Panc1 (cell line): Measurements from ENCODE around the gene DOCK4. TPM values are rescaled to one million over a fixed set of nuclear protein-coding genes. Genes with fewer than 3 reads are reported as not detected.

Source experiments
- ATAC-seq: fragments of 200-7000 bp; cut with Tn5 transposase; 2 replicates; pipeline ENCODE4 v1.9.1; 2020; ENCODE audit warnings: mild to moderate bottlenecking, moderate library complexity
- BruUV-seq: library from RNA; stranded (reverse); fragments of 400-500 nt; replicated peaks from 2 replicates; lab custom pipeline; 2021; lab: Mats Ljungman, UMichigan
- CTCF ChIA-PET: fragments of 300-600 bp; sonication (Branson Sonifier 250); formaldehyde crosslinking; loops from one replicate; lab custom pipeline; 2022; ENCODE audit warnings: antibody characterized with exemption; lab: Charles Lee
- POLR2A ChIA-PET: fragments of 300-600 bp; sonication (Branson Sonifier 250); formaldehyde crosslinking; loops from one replicate; lab custom pipeline; 2022; ENCODE audit warnings: antibody characterized with exemption; lab: Charles Lee
- DNase-seq: peaks from one replicate; pipeline ENCODE4 v3.0.0-alpha.2; 2010; ENCODE audit warnings: low read depth, low spot score
- H3K27ac ChIP-seq: 2 replicates; pipeline ENCODE4 v1.5.1; 2011; ENCODE audit warnings: mild to moderate bottlenecking, low read length, inconsistent platforms
- H3K27me3 ChIP-seq: fragments of 200-500 bp; sonication (Bioruptor generic); 2 replicates; pipeline ENCODE4 v1.6.0; 2014; ENCODE audit warnings: low read length, inconsistent platforms; ENCODE audit not compliant: control insufficient read depth, insufficient read depth
- H3K36me3 ChIP-seq: fragments of 200-500 bp; sonication (Bioruptor generic); 2 replicates; pipeline ENCODE4 v1.5.1; 2014; ENCODE audit warnings: inconsistent platforms, mild to moderate bottlenecking, low read length, moderate library complexity; ENCODE audit not compliant: control insufficient read depth, insufficient read depth
- H3K4me1 ChIP-seq: 2 replicates; pipeline ENCODE4 v1.5.1; 2011; ENCODE audit warnings: inconsistent platforms, mild to moderate bottlenecking, low read length, moderate library complexity; ENCODE audit not compliant: control insufficient read depth, insufficient read depth
- H3K4me3 ChIP-seq, 2 experiments: 2 replicates each; pipeline ENCODE4 v1.5.1; 2011 to 2012; ENCODE audit warnings: low read depth in 2 of 2, low read length in 2 of 2, mild to moderate bottlenecking in 2 of 2, inconsistent platforms in 1 of 2, moderate library complexity in 1 of 2
- H3K9me3 ChIP-seq: fragments of 200-500 bp; sonication (Bioruptor generic); 2 replicates; pipeline ENCODE4 v1.5.1; 2014; ENCODE audit warnings: low read depth, mild to moderate bottlenecking, inconsistent platforms, low read length, moderate library complexity; ENCODE audit not compliant: control insufficient read depth, insufficient read depth
- POLR2AphosphoS5 ChIP-seq: IDR thresholded peaks from 2 replicates; pipeline ENCODE4 v1.6.1; 2012; ENCODE audit warnings: mild to moderate bottlenecking, low read depth, low read length, moderate library complexity
- REST ChIP-seq, 2 experiments: IDR thresholded peaks; 2 replicates each; pipeline ENCODE4 v1.6.1; 2011 to 2012; ENCODE audit warnings: low read depth in 2 of 2, control low read depth in 1 of 2, low read length in 1 of 2, mild to moderate bottlenecking in 1 of 2, moderate library complexity in 1 of 2; ENCODE audit not compliant: insufficient read depth in 1 of 2
- SIN3A ChIP-seq: IDR thresholded peaks from 2 replicates; pipeline ENCODE4 v1.6.1; 2012; ENCODE audit warnings: low read depth, mild to moderate bottlenecking, low read length, moderate library complexity, borderline replicate concordance; ENCODE audit not compliant: insufficient read depth
- TCF7L2 ChIP-seq: IDR thresholded peaks from 2 replicates; pipeline ENCODE4 v1.6.1; 2011; ENCODE audit warnings: mild to moderate bottlenecking, low read depth, low read length, inconsistent platforms
- in situ Hi-C: cut with HindIII; loops from 2 replicates; pipeline ENCODE4 v1.10.0; 2016; ENCODE audit warnings: low sequenced_read_pairs, low pct_unique_long_range_greater_than_20kb
- intact Hi-C: fragments of 100-400 bp; cut with micrococcal nuclease; formaldehyde crosslinking; loops from one replicate; pipeline ENCODE4 v1.10.0; 2022; ENCODE audit not compliant: unreplicated experiment
- total RNA-seq: library from RNA; stranded (reverse); gene quantifications from one replicate; pipeline ENCODE4 v1.2.1, GENCODE V29; 2021; ENCODE audit not compliant: unreplicated experiment
- TF ChIP-seq, protein P1 (sequence below): fragments of 450-650 bp; IDR thresholded peaks from 2 replicates; pipeline ENCODE4 v1.5.1; 2017; ENCODE audit warnings: mild to moderate bottlenecking

The DOCK4 gene
- total RNA-seq, 1 experiment from 2014 or later = 10.8 TPM

GRCh38 chr7:112205343-112206237, 609 bp downstream of the DOCK4 start:
- ChIA-PET CTCF (interaction anchor here (0.6 to 0.7 kb wide), 2 partner anchors 442 to 446 kb away, joined by 3 read pairs; no protein-coding TSS in a partner anchor), POLR2A (no interaction called here)
- Histone ChIP-seq H3K27me3 (no peaks in the 10 kb centered on the region), H3K27ac (peak overlapping the region; percentile 65), H3K4me3 (peak overlapping the region; percentile 76 to 95), H3K9me3 (no peaks in the 10 kb centered on the region), H3K4me1 (peaks cover 8% of the 10 kb centered on the region), H3K36me3 (no peaks in the 10 kb centered on the region; the same call in 1 of the 2 replicates)
- ATAC-seq (peak; percentile 34), DNase-seq (peak; percentile 35)
- BruUV-seq = no TSS peak
- intact Hi-C loops = loop anchor here (10.0 kb wide), 1 partner anchor 179 kb away; no protein-coding TSS in a partner anchor
- no peak for TF ChIP-seq TCF7L2
- TF ChIP-seq POLR2AphosphoS5 = no peak
- TF ChIP-seq REST (IDR thresholded peaks at IDR 0.05; ENCODE audit: insufficient read depth in 1 of 2, low read depth in 2 of 2, low read length in 1 of 2) = no peak
- no peak for TF ChIP-seq SIN3A
- TF ChIP-seq, protein P1, sequence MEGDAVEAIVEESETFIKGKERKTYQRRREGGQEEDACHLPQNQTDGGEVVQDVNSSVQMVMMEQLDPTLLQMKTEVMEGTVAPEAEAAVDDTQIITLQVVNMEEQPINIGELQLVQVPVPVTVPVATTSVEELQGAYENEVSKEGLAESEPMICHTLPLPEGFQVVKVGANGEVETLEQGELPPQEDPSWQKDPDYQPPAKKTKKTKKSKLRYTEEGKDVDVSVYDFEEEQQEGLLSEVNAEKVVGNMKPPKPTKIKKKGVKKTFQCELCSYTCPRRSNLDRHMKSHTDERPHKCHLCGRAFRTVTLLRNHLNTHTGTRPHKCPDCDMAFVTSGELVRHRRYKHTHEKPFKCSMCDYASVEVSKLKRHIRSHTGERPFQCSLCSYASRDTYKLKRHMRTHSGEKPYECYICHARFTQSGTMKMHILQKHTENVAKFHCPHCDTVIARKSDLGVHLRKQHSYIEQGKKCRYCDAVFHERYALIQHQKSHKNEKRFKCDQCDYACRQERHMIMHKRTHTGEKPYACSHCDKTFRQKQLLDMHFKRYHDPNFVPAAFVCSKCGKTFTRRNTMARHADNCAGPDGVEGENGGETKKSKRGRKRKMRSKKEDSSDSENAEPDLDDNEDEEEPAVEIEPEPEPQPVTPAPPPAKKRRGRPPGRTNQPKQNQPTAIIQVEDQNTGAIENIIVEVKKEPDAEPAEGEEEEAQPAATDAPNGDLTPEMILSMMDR = no peak
- in situ Hi-C loops = no loop called here

DNA sequence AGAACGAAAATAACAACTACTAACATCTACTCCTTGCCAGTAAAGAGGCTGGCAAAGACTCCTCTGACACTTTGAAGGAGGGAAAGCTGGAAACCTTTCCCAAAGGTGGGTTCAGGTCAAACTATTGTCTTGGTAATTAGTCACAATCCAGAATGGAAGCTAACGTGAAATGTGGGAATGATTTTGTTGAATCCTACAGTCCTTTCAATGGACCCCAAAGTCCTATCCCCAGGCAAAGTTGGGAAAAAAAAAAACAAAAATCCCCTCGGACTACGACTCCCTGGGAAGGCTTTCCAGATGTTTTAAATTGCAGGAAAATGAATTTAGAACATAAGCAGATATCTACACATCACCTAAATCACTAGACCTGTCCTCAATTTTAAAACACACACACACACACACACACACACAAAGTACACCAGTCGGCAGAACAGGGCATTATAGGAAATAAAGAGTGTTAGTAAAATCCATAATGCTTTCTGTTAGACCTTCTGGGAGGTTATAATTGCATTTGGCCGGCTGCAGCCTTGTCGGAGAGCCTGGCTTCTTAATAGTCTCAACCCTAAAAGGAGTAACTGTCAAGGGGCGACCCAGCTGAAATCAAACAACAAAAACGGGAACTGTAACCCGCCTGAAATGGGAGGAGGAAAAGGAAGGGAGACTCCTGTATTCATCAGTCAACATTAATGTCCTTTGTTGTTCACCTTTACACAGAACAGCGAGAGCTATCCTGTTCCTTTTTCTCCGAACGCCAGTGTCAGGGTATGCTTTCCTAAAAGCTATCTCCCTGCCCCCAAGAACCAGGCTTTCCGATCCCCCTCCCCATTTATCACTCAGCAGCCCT, 1.5 kb downstream of the DOCK4 start:
- intact Hi-C loops = loop anchor here (10.0 kb wide), 1 partner anchor 180 kb away; no protein-coding TSS in a partner anchor
- TF ChIP-seq REST (IDR thresholded peaks at IDR 0.05; ENCODE audit: insufficient read depth in 1 of 2, low read depth in 2 of 2, low read length in 1 of 2) = no peak
- TF ChIP-seq, protein P1 = no peak
- TF ChIP-seq SIN3A = no peak
- no peak for TF ChIP-seq TCF7L2
- TF ChIP-seq POLR2AphosphoS5 = no peak
- Histone ChIP-seq H3K36me3 (no peaks in the 10 kb centered on the region; the same call in 1 of the 2 replicates), H3K4me3 (peak overlapping the region; percentile 76 to 95), H3K27me3 (no peaks in the 10 kb centered on the region), H3K9me3 (no peaks in the 10 kb centered on the region), H3K27ac (peak overlapping the region; percentile 65), H3K4me1 (peaks cover 8% of the 10 kb centered on the region)
- DNase-seq (no peak), ATAC-seq (no peak)
- BruUV-seq = no TSS peak
- CTCF ChIA-PET = interaction anchor here (0.7 kb wide), 1 partner anchor 445 kb away, joined by 3 read pairs; no protein-coding TSS in a partner anchor
- in situ Hi-C loops = no loop called here
- POLR2A ChIA-PET = interaction anchor here (0.8 kb wide), 1 partner anchor 45 kb away, joined by 5 read pairs; no protein-coding TSS in a partner anchor
